ENCODE data around the gene B4GALT5. TPM values are rescaled to one million over a fixed set of nuclear protein-coding genes. Genes with fewer than 3 reads are reported as not detected.

Gene B4GALT5
- total RNA-seq, 1 experiment from 2014 or later = 92.5 TPM

DNA sequence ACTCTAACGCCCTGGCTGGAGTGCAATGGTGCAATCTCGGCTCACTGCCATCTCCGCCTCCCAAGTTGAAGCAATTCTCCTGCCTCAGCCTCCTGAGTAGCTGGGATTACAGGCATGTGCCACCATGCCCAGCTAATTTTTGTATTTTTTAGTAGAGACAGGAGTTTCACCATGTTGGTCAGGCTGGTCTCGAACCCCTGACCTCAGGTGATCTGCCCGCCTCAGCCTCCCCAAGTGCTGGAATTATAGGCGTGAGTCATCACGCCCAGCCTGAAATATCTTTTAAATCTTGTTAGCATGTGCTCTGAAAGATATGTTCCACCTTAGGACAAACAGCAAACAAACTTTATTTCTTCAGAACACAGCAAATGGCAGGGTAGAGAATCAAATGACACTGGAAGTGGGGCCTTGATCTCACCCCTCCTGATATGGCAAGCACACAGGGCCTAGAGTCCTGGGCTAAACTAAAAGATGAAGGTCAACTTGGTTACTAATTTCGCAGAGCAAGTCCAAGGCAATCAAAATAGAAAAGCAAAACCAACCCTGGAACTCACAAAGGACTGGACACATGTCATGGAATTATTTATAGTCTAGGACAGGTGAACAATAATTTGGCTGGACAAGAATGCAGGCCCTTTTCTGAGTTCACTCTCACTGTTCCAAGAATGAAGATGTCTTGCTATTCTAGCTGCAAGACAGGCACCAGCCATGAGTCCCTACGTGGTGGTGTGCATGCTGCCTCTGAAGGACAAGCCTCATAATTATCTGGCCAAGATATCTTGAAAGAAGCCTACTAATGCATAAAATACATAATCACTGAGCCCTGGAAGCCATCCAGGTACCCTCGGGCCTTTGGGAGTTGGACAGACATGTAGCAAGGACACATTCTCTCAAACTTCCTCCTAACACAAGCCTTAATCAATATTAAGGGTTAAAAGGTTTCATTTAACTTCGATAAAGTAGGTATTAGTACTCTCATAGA lies 35.6 kb downstream of the B4GALT5 start:
- Histone ChIP-seq H3K4me2 (ENCODE audit: low read length) (peak overlapping the region; percentile 80), H3K4me3 (replicated peaks in 1 of 2; ENCODE audit: low read depth in 1 of 2, low read length in 2 of 2) (peak overlapping the region in 1 of 2 experiments; percentile 25; a peak in 2 of 4 replicates), H3K27ac (ENCODE audit: low read depth, low read length) (peak overlapping the region; percentile 90), H3K36me3 (ENCODE audit: control insufficient read depth in 1 of 2, insufficient read depth in 2 of 2, low read length in 2 of 2) (no peaks in the 10 kb centered on the region), H2AFZ (ENCODE audit: low read depth, low read length, poor library complexity, severe bottlenecking) (no peak overlapping the region), H3K9me3 (ENCODE audit: control insufficient read depth in 1 of 2, insufficient read depth in 1 of 2, low read depth in 1 of 2, low read length in 2 of 2) (no peaks in the 10 kb centered on the region), H3K79me2 (ENCODE audit: insufficient read depth, low read length) (peaks cover 100% of the 10 kb centered on the region), H3K27me3 (ENCODE audit: insufficient read depth, low read length) (no peaks in the 10 kb centered on the region), H3K9ac (ENCODE audit: low read length) (peak overlapping the region; percentile 59), H3K4me1 (ENCODE audit: control insufficient read depth in 1 of 2, insufficient read depth in 2 of 2, low read length in 2 of 2) (peaks cover 89 to 96% of the 10 kb centered on the region in 2 experiments), H3K9me2 (ENCODE audit: insufficient read depth) (no peaks in the 10 kb centered on the region), H4K20me1 (ENCODE audit: insufficient read depth) (peaks cover 6% of the 10 kb centered on the region; the same call in 1 of the 2 replicates)
- RAD21 ChIA-PET (ENCODE audit: low non-redundant PET in 1 of 2, low total read pairs in 2 of 2, uncharacterized antibody in 2 of 2, unreplicated experiment in 2 of 2) = no interaction called here
- ATAC-seq = peak; percentile 6; the same call in 1 of the 2 replicates
- DNase-seq (ENCODE audit: low read depth, low spot score) = no peak
- BruUV-seq (replicated peaks) = no TSS peak
- POLR2A ChIA-PET = interaction anchor here (2.4 kb wide), 1 partner anchor 13 kb away, joined by 11 read pairs; no protein-coding TSS in a partner anchor
- CTCF ChIA-PET = interaction anchor here (1.6 kb wide), 1 partner anchor 286 kb away, joined by 4 read pairs; no protein-coding TSS in a partner anchor
- TF ChIP-seq RAD21 (IDR thresholded peaks at IDR 0.05; ENCODE audit: low read depth) = 0 out of 2 replicates have a peak, but pooled peaks have one; percentile 10
- TF ChIP-seq, protein P1, sequence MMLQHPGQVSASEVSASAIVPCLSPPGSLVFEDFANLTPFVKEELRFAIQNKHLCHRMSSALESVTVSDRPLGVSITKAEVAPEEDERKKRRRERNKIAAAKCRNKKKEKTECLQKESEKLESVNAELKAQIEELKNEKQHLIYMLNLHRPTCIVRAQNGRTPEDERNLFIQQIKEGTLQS (IDR thresholded peaks at IDR 0.05) = no peak
- peak; percentile 39 for TF ChIP-seq JUND (IDR thresholded peaks at IDR 0.05)
- peak; percentile 53 for TF ChIP-seq TCF7L2 (IDR thresholded peaks at IDR 0.05; ENCODE audit: borderline replicate concordance, extremely low read depth, insufficient read depth, insufficient read length)
- TF ChIP-seq, protein P2, sequence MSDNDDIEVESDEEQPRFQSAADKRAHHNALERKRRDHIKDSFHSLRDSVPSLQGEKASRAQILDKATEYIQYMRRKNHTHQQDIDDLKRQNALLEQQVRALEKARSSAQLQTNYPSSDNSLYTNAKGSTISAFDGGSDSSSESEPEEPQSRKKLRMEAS (IDR thresholded peaks at IDR 0.05) = 0 out of 2 replicates have a peak, but pooled peaks have one; percentile 35
- TF ChIP-seq CEBPB (IDR thresholded peaks at IDR 0.05; ENCODE audit: low read depth) = 0 out of 2 replicates have a peak, but pooled peaks have one; percentile 43
- TF ChIP-seq EZH2 (IDR thresholded peaks at IDR 0.05) = no peak
- TF ChIP-seq ZFX (IDR thresholded peaks at IDR 0.05) = peak; percentile 18; the same call in 1 of the 2 replicates
- TF ChIP-seq CBX3 (IDR thresholded peaks at IDR 0.05; ENCODE audit: low read depth) = peak; percentile 67; the same call in 1 of the 2 replicates
- no peak for TF ChIP-seq SIN3A (IDR thresholded peaks at IDR 0.05; ENCODE audit: low read depth)
- peak; percentile 39; the same call in 1 of the 2 replicates for TF ChIP-seq SP1 (IDR thresholded peaks at IDR 0.05; ENCODE audit: low read depth)
- intact Hi-C loops (cut with micrococcal nuclease) = loop anchor here (5.0 kb wide), 1 partner anchor 34 kb away; the partner anchor contains the start of gene B4GALT5
